HG02938 (cell line): ENCODE results near the gene ATP13A5.

Source experiments
- ATAC-seq: cut with Tn5 transposase; IDR thresholded peaks from one replicate; pipeline ENCODE4 v1.9.1; 2021; ENCODE audit warnings: mild to moderate bottlenecking, moderate library complexity; ENCODE audit not compliant: unreplicated experiment

ATP13A5 gene

GRCh38 chr3:193346259-193346658, 32.3 kb downstream of the ATP13A5 start:
- ATAC-seq, result no peak

DNA sequence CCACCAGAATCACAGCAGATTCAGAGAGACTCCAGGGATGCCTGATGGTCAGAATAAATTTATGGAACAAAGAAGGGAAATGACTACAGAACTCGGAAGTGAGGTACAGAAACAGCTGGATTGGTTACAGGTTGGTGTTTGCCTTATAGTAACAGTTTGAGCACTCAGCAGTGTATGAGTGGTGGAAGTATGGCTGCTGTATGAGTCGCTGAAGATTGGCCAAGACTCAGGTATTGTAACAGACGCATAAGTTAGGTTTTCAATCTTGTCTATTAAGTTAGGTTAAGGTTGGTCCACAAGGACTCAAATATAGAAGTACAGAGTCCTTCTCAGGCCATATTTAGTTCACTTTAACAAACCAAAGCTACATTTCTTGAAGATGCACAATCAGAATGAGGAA, 33.1 kb downstream of the ATP13A5 start:
- ATAC-seq, result no peak

DNA sequence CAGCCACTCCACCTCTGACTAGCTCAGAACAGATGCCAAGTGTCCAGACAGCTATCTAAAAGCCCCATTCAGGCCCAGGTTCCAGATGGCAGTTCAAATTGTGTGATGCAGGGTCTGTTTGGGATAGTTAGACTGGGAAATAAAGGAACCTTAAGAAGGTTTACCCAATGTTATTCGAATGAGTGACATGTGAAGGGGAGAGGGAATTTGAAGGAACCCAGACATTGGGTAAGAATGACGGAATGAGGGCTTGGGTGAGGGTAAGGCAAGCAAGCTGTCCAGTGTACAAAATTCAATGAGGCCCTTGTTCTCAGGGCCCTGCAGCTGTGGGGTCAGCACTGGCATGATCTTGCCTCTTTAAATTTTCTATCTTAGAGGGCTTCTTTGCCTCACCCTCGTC, 34.1 kb downstream of the ATP13A5 start:
- no peak for ATAC-seq

DNA sequence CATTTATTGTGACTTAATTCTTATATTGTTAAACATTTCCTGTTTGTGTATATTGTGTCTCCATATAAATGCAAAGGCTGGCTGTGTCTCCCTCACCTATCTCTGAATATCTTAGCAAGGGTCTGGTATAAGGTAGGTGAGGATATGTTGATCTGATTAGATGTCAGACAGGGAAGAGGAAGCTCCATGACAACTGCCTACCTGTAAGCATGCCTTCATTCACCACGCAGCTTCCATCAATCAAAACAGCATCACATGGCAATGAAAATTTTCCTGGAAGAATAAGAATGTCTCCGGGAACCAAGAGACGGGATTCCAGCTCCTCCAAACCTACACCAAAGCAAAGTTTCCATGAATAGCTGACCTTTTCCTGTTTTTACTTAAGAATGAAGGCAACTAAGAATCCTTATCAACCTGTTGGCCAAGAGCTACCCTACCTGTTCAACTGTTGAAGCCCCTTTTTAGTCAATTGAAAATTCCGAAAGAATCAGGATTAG, 34.8 kb downstream of the ATP13A5 start:
- ATAC-seq, result no peak

GRCh38 chr3:193342551-193342950, 36.0 kb downstream of the ATP13A5 start:
- ATAC-seq, result no peak

- ATAC-seq, result no peak
Measured at GRCh38 chr3:193335031-193335430, 43.5 kb downstream of the ATP13A5 start.

DNA sequence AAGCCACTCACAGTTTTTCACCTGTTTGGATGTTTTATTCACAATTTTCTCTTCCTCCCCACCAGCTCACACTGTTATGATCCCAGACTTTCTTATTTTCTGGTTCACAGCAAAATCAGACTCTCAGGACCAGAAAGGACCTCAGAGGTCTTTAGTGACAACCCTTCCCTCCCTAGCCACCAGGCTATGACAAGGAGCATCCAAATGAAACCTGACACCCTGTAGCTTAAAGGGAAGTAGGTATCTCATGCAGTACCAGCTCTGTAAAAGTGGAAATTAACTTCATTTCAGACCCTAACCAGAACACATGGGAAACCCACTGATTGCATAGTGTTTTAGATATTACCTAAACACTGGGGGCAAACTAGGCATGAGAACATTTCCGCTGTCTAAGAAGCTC, 45.3 kb downstream of the ATP13A5 start:
- no peak for ATAC-seq

- no peak for ATAC-seq
Measured at GRCh38 chr3:193330555-193331204, 47.9 kb downstream of the ATP13A5 start.

DNA sequence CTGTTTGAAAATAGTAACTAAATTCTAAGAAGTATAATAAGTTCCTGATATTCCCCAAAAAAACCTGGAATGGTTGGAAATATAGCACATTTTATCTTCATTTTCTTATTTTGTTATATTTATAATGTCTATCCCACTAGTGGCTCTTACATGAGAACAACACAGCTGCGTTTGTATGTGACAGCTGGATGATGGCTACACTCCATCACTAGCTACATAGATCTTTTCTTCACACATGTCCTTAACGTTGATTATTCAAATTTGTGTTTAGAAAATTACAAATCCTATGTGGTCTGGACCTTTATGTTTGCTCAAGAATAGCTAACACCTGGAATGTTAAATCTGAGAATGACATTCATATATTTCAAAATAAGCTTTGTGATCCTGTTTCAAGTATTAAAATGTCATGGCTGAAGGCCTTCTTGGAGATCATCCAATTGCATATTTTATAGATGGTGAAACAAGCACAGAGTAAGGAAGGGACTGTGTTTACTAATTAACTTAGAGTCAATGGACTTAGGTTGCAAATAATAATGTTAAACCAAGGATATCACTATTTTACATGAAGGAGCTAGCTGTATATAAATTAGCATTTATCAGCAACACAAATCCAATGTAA, 60.8 kb downstream of the ATP13A5 start:
- ATAC-seq, result no peak

GRCh38 chr3:193314161-193314560, 64.4 kb downstream of the ATP13A5 start:
- no peak for ATAC-seq

DNA sequence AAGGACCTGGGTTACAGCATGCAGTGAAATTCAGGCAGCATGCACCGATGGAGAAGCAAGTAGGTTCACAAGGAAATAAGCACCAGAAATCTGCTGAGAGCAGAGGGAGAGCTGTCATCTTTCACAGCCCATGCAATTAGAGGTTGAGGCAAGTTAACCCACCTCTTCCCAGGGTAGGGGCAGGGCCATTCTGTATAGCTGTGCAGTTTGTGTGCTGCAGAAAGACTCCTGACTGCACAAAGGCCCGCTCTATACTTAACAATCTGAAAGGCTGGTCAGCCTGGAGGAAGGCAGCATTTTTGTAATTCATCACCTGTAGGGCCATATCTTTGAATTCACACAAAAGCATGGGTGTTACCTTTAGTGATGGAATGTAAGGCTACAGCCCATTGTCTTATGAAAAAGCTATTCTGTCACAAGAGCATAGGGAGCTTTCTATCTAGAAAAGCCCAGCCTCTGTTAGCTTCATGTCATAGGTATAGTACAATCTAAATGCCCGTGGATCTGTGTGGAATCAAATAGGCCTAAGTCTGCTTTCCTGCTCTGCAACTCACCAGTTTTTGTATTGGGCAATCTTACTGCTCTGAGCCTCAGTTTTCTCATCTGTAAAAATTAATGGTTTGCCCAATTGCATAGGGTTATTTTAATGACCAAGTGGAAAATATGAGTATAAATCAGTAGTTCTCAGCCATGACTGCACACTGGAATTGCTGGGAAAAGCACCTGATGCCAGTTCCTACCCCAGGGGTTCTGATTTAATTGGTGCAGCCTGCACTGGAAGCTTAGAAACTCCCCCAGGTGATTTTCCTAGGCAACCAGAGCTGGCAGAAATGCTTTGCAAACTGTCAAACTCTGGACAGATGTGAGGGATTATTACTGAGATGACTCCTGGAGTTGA, 65.2 kb downstream of the ATP13A5 start:
- no peak for ATAC-seq

DNA sequence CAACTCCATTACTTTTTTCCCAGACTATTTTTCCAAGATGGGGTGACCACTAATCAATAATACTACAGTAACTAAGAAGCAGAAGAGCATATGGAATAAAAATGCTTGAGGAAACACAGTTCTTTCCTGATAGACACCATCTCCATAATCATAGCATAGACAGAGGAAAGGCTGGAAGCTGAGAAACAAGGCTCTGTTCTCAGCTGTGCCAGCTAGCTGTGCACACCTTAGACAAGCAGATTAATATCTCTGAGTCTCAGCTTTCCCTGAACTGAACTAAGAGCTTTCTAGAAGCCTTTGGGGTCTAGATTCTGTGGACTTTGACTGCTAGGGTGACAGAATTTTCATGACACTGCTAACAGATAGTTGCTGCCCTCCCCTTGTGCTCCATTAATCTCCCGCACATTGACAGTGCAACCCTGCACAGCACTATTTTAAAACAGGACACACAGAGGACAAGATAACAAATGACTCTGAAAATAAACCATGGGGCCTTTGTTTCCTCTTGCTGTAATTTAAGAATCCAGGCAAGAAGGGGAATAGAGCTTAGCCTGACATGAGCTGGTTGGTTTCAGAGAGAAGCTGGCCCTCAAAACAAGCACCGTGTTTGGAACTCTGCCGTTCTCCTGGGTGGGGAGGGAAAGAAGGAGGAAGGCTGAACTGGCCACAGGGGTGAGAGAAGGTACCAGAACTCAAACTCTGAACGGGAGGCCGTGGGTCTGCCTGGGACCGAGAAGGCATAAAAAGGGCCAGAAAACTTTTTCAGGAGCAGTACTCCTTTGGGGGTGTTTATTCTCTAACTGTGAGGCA, 67.4 kb downstream of the ATP13A5 start:
- no peak for ATAC-seq

DNA sequence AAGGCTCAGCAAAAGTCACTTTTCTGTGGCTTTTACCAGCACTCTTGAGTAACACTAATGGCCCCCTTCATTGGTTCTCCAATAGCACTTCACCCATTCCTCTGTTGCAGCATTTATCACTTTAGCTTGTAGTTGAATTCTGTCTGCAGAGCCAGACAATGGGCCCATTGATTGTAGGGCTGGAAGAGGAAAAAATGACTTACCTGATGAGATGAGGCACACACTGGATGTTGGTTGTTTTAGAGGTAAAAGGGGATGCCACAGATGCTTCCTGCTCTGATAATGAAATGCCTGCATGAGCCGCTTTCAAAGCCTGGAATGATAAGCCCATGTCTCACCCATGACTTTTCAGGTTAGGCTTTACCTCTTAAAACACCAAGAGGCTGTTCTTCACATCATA, 73.2 kb downstream of the ATP13A5 start:
- ATAC-seq, result no peak

DNA sequence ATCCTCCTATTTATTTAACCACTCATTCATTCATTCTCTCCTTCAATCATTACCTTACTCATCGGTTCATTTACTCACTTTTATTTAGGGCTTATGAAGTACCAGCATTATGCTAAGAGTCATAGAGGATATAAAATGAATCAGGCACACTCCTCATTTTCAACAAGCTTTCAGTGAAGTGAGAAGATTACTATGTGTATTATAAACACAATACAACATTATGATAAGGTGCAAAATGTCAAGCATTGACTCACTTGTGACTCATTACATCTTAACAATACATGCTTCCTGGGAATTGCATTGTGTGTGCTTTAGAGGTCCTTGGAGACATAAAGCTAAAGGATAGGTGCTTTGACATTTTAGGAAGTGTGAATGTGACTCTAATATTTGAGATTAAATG, 77.1 kb downstream of the ATP13A5 start:
- ATAC-seq, result no peak

- no peak for ATAC-seq
Measured at GRCh38 chr3:193297421-193297820, 81.1 kb downstream of the ATP13A5 start.

DNA sequence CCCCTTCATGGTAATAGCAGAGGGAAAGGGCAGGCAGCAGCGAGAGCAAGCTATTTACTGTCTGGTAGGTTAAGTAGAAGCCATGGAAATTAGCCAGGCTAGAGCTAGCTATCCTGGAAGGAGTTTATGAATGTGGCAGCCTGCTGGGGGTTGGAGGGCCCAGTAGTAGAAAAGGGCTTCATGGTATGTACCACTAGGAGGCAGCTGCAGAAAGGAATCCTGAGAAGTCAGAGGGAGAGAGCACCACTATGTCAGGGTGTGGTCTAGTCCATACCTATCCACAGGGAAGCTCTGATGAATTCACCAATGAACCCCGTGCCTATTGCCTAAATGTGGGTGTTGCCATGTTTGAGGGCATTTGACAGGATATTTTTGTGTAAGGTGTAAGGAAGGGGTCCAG, 82.6 kb downstream of the ATP13A5 start:
- no peak for ATAC-seq

DNA sequence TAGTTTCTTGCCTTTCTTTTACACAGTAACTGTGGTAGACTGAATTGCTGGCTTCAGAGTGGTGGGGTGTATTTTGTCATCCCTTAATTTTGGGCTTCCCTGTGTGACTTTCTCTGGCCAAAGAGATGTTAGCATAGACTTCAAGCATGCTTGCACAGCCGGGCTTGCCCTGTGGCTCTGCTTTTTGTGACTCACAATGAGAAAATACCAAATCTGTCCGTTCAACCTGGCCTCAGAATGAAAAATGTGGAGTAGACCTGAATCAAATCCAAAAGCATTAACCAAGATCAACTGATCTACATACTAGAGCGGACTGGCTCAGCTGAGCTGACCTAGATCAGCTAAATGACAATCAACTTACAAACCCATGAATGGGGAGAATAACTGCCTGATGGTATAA, 86.2 kb downstream of the ATP13A5 start:
- ATAC-seq, result no peak

DNA sequence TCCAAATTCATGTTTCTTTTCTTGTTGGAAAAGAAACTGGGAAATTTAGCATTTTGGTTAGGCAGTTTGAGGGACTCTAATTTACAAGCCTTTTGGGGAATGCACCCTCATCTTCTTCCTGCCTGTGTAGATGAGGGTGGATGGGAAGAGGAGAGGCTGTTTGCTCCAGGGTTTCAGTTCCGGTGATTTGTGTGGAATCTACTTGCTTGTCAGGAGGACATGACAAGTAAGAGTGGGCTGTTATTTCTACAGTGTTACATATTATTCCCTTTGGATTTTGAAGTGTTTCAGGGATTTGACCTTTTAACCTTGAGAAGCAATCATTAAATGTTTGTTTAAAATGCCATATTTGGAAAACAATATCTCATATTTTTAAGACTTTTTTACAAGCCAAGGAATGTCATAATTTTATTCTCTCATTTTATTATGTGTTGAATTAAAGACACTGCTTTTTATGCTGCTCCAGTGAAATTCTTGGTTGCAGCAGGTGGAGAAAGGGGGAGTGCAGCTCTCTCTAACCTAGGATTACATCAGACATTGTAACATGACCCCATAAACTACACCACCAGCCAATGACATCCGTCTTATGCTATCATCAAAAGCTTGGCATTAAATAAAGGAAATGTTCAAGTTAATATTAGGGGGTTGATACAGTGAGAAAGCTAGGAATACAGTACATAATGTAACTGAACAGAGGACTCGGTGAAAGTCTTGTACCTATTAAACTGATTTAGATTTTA, 107.3 kb downstream of the ATP13A5 start:
- ATAC-seq, result no peak

DNA sequence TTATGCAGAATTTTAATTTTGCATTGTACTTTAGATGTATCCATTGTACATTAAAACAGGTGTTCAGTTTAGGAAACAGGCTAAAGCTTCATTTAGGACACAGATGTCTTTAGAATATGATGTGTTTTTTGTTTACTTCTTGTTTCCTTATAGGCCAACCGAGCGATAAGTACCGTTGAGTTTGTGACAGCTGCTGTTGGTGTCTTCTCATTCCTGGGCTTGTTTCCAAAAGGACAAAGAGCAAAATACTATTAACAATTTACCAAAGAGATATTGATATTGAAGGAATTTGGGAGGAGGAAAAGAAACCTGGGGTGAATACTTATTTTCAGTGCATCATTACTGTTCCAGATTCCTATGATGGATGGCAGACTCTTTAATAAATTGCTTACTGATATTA, 108.1 kb downstream of the ATP13A5 start:
- no peak for ATAC-seq

- no peak for ATAC-seq
Measured at GRCh38 chr3:193269343-193270028, 109.1 kb downstream of the ATP13A5 start.
